GM10266 (cell line): ENCODE data around the gene RORB.

ENCODE experiments used
- DNase-seq: peaks from one replicate; pipeline ENCODE4 v3.0.0; 2012; ENCODE audit errors: extremely low spot score
- TF ChIP-seq, protein P1 (sequence below): IDR thresholded peaks from 2 replicates; pipeline ENCODE4 v1.5.1; 2012; ENCODE audit warnings: mild to moderate bottlenecking, low read depth; ENCODE audit not compliant: control insufficient read depth, insufficient read depth; ENCODE audit errors: missing control alignments

RORB gene

DNA sequence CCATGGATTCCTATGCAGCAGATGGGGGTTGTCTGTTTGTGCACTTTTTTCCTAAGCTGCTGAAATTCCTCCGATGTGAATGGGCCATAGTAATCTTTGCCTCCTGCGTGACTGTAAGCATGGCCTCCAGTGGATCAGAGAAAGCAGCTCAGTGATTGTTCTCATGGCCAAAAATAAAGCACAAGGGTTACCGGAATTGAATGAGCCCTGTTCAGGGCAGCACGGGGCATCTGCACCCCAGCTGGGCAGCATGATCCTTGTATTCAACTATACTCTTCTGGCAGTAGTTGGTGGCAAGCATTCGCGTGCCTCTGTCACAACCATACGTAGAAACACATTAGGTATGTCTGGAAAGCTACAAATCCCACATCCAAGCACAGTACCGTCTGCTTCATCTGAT is 193.9 kb downstream of the RORB start:
- TF ChIP-seq, protein P1, sequence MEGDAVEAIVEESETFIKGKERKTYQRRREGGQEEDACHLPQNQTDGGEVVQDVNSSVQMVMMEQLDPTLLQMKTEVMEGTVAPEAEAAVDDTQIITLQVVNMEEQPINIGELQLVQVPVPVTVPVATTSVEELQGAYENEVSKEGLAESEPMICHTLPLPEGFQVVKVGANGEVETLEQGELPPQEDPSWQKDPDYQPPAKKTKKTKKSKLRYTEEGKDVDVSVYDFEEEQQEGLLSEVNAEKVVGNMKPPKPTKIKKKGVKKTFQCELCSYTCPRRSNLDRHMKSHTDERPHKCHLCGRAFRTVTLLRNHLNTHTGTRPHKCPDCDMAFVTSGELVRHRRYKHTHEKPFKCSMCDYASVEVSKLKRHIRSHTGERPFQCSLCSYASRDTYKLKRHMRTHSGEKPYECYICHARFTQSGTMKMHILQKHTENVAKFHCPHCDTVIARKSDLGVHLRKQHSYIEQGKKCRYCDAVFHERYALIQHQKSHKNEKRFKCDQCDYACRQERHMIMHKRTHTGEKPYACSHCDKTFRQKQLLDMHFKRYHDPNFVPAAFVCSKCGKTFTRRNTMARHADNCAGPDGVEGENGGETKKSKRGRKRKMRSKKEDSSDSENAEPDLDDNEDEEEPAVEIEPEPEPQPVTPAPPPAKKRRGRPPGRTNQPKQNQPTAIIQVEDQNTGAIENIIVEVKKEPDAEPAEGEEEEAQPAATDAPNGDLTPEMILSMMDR, result no peak
- DNase-seq, result no peak

DNA sequence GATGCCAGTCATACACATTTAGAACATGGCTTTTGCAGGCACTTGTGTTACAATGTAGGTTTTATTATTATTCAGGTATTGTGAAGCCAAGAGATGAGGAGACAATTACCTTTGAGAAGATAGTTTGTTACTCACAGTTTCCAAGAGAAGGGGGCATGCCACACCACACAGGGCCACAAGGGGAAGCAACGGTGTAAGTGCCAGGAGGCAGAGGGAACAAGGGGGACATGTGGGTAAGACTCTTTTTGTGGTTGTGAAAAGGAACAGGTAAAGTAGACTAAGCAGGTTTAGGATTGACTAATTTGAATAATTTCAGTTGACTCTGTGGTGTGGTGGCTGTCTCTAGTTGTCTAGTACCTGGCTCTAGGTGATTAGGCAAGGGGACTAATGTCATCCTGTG is 199.4 kb downstream of the RORB start:
- DNase-seq, result no peak
- TF ChIP-seq, protein P1, result no peak

DNA sequence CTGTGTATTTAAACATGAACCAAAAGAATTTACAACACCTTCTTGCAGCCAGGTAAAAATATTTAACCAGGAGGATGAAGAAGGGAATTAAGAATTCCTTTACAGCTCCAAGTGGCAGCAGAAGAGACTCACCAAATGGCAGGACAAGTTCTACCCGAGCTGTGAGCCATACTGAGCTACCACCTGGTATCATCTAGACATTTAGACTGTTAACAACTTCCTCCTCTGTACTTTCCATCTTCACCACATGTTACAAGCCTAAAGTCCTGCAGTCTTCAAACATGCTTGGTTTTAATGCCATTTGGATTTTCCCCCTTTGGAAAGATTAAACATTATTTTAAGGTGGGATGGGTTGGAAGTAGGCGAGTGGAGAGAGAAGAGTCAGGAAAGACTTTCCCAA is 200.4 kb downstream of the RORB start:
- TF ChIP-seq, protein P1, result no peak
- DNase-seq, result no peak

DNA sequence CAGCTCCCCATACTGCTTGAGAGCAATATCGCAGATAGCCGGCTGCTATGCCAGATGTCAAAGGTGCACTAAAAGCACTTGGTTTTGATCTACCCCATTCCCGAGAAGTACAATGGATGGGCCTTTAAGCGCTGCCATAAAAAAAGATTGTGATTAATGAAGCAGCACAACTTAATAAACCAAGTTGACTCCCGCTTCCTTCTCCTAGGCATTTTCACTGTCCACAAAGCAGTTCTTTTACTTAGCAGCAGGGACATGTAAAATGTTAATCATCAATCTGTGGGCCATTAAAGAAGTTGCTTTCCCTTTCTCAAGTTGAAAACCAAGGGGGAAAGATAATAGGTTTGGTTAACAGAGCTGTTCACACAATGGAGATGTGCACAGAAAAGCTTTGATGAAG is 214.2 kb downstream of the RORB start:
- TF ChIP-seq, protein P1, result no peak
- DNase-seq, result no peak

GRCh38 chr9:74718709-74719108 is 221.6 kb downstream of the RORB start:
- TF ChIP-seq, protein P1, result no peak
- no peak for DNase-seq

DNA sequence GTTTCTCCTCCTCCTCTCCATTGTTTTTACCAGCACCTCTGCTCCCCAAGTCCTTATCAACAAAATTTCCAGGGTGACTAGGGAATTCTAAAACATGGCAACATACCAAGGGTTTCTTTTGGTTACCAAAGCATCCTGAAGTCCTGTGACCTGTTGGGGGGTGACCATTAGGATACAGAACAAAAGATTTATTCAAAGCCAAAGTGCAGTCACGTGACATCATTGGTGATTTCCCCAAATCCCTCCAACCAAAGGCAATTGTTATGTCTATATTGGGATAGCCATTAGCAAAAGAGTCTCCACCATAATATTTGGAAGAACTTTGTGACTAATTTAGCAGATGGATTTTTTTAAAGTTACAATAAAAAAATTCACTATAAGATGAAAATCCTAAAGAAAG is 222.2 kb downstream of the RORB start:
- TF ChIP-seq, protein P1, result no peak
- DNase-seq, result no peak

GRCh38 chr9:74721696-74722660 is 224.8 kb downstream of the RORB start:
- DNase-seq, result no peak
- TF ChIP-seq, protein P1, result no peak
